Heart left ventricle (tissue), 16 donors: ENCODE data around the gene RAB11FIP5. TPM values are rescaled to one million over a fixed set of nuclear protein-coding genes. Genes with fewer than 3 reads are reported as not detected.

ENCODE experiments used
- ATAC-seq, 4 donors: fragments of 200-7000 bp; cut with Tn5 transposase; one replicate each; pipeline ENCODE4 v1.9.1; 2020 to 2022; ENCODE audit warnings: moderate library complexity in 4 of 4, mild to moderate bottlenecking in 3 of 4, moderate number of reproducible peaks in 1 of 4
- DNase-seq, 5 donors: peaks; one replicate each; pipeline ENCODE4 v3.0.0-alpha.2; 2020
- H3K27ac ChIP-seq, 12 donors: fragments of 200-600 bp; sonication (generic) in 4 of 12; one replicate each; pipeline versions ENCODE4 v1.5.0 to v1.8.0; 2016 to 2022; ENCODE audit warnings: mild to moderate bottlenecking in 2 of 12
- H3K27me3 ChIP-seq, 9 donors: fragments of 200-600 bp; sonication (generic) in 2 of 9; one replicate each; pipeline versions ENCODE4 v1.5.1 to v1.8.0; 2016 to 2022; ENCODE audit warnings: mild to moderate bottlenecking in 3 of 9
- H3K36me3 ChIP-seq, 9 donors: fragments of 200-600 bp; sonication (generic) in 2 of 9; one replicate each; pipeline versions ENCODE4 v1.5.0 to v1.8.0; 2018 to 2022; ENCODE audit warnings: mild to moderate bottlenecking in 2 of 9
- H3K4me1 ChIP-seq, 12 donors: fragments of 200-600 bp; sonication (generic) in 4 of 12; one replicate each; pipeline versions ENCODE4 v1.5.0 to v1.8.0; 2016 to 2022; ENCODE audit warnings: mild to moderate bottlenecking in 3 of 12
- H3K4me3 ChIP-seq, 12 donors: fragments of 200-600 bp; sonication (generic) in 4 of 12; one replicate each; pipeline versions ENCODE4 v1.5.0 to v1.8.0; 2017 to 2022; ENCODE audit warnings: mild to moderate bottlenecking in 9 of 12, moderate library complexity in 4 of 12
- H3K9me3 ChIP-seq, 12 donors: fragments of 200-600 bp; sonication (generic) in 4 of 12; one replicate each; pipeline versions ENCODE4 v1.5.0 to v1.8.0; 2016 to 2022; ENCODE audit warnings: mild to moderate bottlenecking in 1 of 12
- CTCF ChIP-seq, 12 donors: fragments of 200-600 bp; sonication (generic) in 4 of 12; IDR thresholded peaks; one replicate each; pipeline versions ENCODE4 v1.5.0 to v1.8.0; 2018 to 2022; ENCODE audit warnings: antibody characterized with exemption in 12 of 12, mild to moderate bottlenecking in 5 of 12
- POLR2A ChIP-seq, 2 donors: fragments of 450-650 bp; IDR thresholded peaks; one replicate each; pipeline ENCODE4 v1.6.1; 2017; ENCODE audit warnings: antibody characterized with exemption in 2 of 2, mild to moderate bottlenecking in 2 of 2, moderate library complexity in 2 of 2
- WGBS, 4 donors: extraction: QIAGEN DNeasy Blood & Tissue Kit in 2 of 4; methylation state at CpG; one replicate each; pipeline versions ENCODE4 v1.1.5 to v1.1.7; 2013 to 2018; 5-methylcytosine and 5-hydroxymethylcytosine counted together
- intact Hi-C, 10 donors: fragments of 100-400 bp; cut with DNase I; formaldehyde crosslinking; loops; one replicate each; pipeline versions ENCODE4 v1.11.1 to v1.14.2; 2022
- polyA plus RNA-seq, 2 donors: library from polyadenylated mRNA; stranded (reverse); fragments of 200-250 nt; gene quantifications; one replicate each; pipeline ENCODE4 v1.2.3, GENCODE V29; 2013
- total RNA-seq, 9 donors: library from RNA; depleted of rRNA in 2 of 9; stranded (reverse); fragments of >200 nt in 2 of 9; fragmentation: NEBNext Ultra II Directional in 3 of 9; extraction: Animal tissue kit (Norgen Biotek cat#: 25700) in 3 of 9; gene quantifications; one replicate each; pipeline versions ENCODE4 v1.1.0 to v1.2.4, GENCODE V29; 2016 to 2023
- donor health status: ischemic (EF 13 %, LVEDD 7.1; RV severe dilation, severe dysfunction).
- donor health status: healthy with polysubstance abuse.
- donor health status: DM: no; HTN: yes; CAD: no.
- donor health status: DM: no; HTN: no; CAD: no.
- donor health status: ischemic (EF 25% LVEDD 6.9; RV normal size, moderate dysfunction).
- donor health status: ischemic (EF 25% LVEDD 5.7; RV mildly dilated, moderate dysfunction).
- donor health status: healthy.
- donor health status: DM: yes; HTN: yes; CAD: no.
- donor health status: ischemic (EF 35%, LVEDD 5.7; RV mildly dilated, moderate dysfunction).
- donor health status: nonischemic (EF 11% LVEDD 7.7; RV severe dilation, severe dysfunction).
- donor health status: DM: yes; HTN: yes; CAD: no.
- donor health status: PGD.
- donor health status: ischemic (EF 29% LVEDD 5.4; RV normal size, mild dysfunction).
- donor health status: nonischemic (EF 23%, LVEDD 6.1; RV moderate dilation, normal function).

Gene RAB11FIP5
- total and polyA plus RNA-seq, 11 donors: 10.7 to 50.7 (median 24.8) TPM

DNA sequence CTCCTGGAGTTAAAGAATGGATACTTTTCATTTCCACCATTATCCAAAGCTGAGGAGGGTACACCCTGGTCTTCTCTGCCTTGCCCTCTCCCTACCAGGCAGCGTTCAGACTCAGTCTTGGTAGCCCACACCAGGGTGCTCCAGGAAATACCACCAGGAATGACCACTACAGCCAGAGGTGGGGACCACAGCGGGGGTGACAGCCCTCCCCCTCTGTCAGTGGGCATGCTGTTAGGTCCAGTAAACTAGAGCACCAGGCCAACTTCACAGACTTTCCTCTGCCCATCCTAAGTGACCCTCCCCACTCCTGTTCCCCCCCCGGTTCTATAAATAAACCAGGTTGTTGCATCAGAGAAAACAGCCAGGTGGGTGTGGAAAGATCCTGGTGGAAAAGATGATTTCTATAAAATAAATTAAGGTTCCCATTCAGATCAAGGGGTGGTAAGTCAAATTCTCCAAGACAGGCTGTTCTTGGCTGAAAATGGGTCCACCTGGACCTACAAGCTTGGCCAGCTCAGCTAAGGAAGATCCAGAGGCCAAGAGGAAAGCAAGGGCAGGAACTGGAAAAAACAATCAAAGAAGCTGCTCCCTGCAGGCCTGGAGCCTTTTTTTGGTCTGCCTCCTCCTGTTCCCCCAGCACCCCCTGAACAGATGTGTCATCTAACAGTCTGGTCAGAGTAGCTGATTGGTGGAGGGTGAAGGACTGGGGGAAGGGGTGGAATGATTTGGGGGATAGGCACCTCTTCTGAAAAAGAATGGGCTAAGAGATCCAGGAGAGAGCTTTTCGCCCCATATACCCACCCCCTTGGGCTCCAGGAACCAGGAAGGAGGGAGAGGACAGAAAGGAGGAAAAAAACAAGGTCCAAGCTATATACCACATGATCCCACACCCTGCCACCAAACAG, 2.3 kb downstream of the RAB11FIP5 start:
- H3K9me3 ChIP-seq: no peaks in the 10 kb centered on the region
- H3K27ac ChIP-seq: peak overlapping the region in 7 of 12 donors; percentile 4 to 87 (median 79)
- no peak for TF ChIP-seq CTCF (IDR thresholded peaks at IDR 0.05)
- TF ChIP-seq POLR2A (IDR thresholded peaks at IDR 0.05): no peak
- H3K4me3 ChIP-seq: peak overlapping the region in 9 of 12 donors; percentile 78 to 96 (median 86)
- DNase-seq (no peak), ATAC-seq (no peak)
- 74 to 82% (median 78%) methylated on average over 4 of the region's 4 CpGs for WGBS, 4 donors
- H3K27me3 ChIP-seq: peaks cover 0 to 7% (median 0%) of the 10 kb centered on the region in 9 donors
- peaks cover 0 to 60% (median 42%) of the 10 kb centered on the region in 12 donors for H3K4me1 ChIP-seq
- no peaks in the 10 kb centered on the region for H3K36me3 ChIP-seq
- intact Hi-C loops: loop anchor here in 1 of 10 donors (5.0 kb wide), 1 partner anchor 38 kb away; the partner anchor contains the start of gene SFXN5

GRCh38 chr2:73109431-73110167, 3.1 kb downstream of the RAB11FIP5 start:
- ATAC-seq (no peak), DNase-seq (no peak)
- TF ChIP-seq CTCF (IDR thresholded peaks at IDR 0.05) (no peak), POLR2A (IDR thresholded peaks at IDR 0.05) (no peak)
- Histone ChIP-seq H3K27me3 (peaks cover 0 to 7% (median 0%) of the 10 kb centered on the region in 9 donors), H3K4me1 (peaks cover 0 to 66% (median 47%) of the 10 kb centered on the region in 12 donors), H3K9me3 (no peaks in the 10 kb centered on the region), H3K27ac (peak overlapping the region in 4 of 12 donors; percentile 4 to 85 (median 46)), H3K4me3 (no peak overlapping the region), H3K36me3 (no peaks in the 10 kb centered on the region)
- WGBS, 4 donors: 86 to 93% (median 89%) methylated on average over 5 of the region's 5 CpGs
- intact Hi-C loops: loop anchor here in 1 of 10 donors (5.0 kb wide), 1 partner anchor 37 kb away; the partner anchor contains the start of gene SFXN5

DNA sequence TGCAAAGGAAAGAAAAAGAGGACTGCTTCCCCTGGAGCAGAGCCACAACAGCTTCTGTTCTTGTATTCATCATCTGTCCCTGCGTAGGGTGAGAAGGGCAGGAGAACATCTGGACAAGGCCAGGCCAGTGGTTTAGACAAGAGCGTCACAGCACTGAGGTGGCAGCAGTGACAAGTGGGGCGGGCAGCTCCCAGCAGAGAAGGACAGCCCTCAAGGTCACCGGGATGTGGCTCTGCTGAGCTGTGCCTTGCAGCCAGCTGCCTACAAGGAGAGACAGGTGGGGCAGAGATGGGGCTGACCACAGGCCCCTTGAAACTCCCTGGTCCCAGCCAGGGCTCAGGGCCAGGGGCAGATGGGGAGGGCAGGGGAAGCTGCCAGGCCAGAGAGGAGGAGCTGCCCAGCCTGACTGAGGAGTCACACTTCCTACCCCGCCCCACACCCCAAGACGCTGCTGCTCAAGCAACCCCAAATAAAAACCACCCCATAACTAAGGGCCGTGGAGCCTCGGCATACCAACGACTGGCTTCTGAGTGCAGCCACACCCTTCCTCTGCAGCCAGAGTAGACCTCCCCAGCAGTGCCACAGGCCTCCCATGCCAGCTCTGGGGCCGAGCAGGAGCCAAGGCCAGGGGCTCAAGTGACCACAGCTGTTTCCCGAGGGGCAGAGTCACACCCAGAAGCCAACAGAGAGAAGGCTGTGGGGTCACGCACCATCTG, 5.4 kb downstream of the RAB11FIP5 start:
- Histone ChIP-seq H3K36me3 (no peaks in the 10 kb centered on the region), H3K4me3 (no peak overlapping the region), H3K9me3 (no peaks in the 10 kb centered on the region), H3K4me1 (peaks cover 0 to 83% (median 57%) of the 10 kb centered on the region in 12 donors), H3K27ac (peak overlapping the region in 10 of 12 donors; percentile 24 to 62 (median 38)), H3K27me3 (peaks cover 0 to 7% (median 0%) of the 10 kb centered on the region in 9 donors)
- intact Hi-C loops: no loop called here
- ATAC-seq: peak; percentile 68 to 76 (median 74)
- WGBS, 4 donors: 52 to 62% (median 59%) methylated on average over 9 to 12 of the region's 12 CpGs
- DNase-seq: peak in 4 of 5 donors; percentile 49 to 73 (median 64)
- TF ChIP-seq POLR2A (IDR thresholded peaks at IDR 0.05) (no peak), CTCF (IDR thresholded peaks at IDR 0.05) (no peak)
